GM21619 (cell line): Measurements from ENCODE around the gene ZBTB48.

Source experiments
- ATAC-seq: cut with Tn5 transposase; IDR thresholded peaks from one replicate; pipeline ENCODE4 v1.9.1; 2021; ENCODE audit not compliant: unreplicated experiment

Gene ZBTB48

DNA sequence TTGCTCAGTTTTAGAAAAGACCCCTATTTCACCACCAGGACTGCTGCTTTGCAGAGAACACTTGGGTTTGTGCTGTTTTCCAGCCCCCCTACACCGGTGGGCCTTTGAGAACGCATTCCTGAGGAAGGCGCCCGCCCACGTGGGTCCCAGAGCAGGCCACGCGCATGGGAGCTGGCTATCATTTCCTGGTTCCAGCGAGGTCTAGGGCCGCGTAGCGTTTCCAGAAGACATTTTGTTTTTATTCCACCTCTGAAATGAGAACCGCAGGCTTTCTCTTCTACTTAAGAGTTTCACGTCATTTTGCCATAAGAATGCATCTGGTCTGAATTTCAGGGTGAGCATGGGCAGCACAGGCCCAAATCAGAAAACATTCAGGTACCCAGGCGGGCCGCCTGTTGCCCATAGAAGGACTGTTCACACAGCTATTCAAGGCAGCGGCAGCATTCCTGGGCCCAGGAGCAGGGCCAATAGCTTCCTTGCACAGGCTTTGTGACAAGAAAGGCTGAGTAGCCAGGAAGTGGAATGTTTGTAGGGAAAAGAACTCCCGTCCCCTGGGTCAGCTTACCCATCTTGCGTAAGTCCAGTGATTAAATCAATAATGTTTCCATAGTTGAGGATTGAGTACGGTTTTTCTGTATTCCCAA is 24.2 kb downstream of the ZBTB48 start:
- ATAC-seq, result no peak

DNA sequence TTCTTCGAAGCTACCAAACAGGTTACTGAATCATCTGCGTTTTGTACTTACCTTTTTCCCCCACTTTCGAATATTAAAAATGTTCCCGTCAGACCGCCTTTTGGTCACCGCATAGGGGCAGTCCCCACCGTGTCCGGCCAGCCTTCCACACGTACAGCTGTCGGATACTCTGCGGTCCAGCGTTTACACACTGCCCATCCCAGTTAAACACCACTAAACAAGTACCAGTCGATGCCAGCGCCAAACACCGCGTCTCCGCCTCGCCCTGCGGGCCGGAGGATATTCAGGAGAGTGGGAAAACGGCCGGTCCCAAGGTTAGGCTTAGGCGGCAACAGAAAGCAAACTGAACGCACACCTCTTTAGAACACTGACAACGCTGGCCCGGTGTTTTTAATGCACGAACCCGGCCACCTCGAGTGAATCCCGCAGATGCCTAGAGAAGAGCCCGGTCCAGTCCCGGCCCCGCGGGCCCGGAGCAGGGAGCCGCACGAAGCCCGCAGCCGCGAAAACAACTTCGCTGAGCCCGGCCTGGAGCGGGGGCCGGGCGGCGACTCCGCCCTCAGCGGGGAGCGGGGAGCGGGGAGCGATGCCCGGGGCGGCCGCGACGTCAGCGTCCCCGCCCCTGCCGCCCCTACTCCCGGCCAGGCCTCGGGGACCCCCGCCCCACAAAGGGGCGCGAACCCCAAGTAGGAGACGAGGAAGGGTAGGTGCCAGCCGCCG is 33.0 kb downstream of the ZBTB48 start:
- peak; percentile 34 for ATAC-seq

DNA sequence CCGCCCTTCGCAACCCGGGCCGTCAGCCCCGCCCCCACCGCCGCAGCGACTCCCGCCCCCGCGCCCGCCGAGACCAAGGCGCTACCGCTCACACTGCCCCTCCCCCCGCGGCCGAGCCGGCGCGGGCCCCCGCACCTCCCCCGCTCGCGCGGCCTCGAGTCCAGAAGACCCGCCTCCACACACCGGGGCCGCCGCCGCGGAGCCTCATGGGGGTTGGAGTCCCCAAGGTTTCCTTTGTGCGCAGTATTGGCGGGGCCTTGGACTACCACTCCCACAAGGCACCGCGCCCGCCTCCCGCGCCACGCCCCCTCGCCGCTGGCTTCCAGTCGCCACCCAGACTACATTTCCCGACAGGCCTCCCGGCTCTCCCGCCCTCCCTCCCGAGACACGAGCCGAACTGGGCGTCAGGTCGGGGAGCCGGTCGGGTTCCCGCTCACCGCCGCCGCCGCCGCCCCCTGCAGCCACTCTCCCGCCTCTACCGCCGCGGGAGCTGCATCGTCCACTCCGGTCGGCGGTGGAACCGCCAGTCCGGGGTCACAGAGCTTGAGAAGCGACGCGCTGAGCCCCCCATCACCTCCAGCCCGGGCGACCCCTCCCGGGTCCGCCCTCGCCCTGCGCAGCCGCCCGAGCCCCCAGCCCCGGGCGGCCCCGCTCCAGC is 33.7 kb downstream of the ZBTB48 start, which contains the start of gene PHF13:
Gene PHF13 (plus strand): TSS at position 371 of the 658 bp plus-strand sequence. CDS start 336 bp downstream, outside the sequence.
- ATAC-seq, result peak; percentile 89

DNA sequence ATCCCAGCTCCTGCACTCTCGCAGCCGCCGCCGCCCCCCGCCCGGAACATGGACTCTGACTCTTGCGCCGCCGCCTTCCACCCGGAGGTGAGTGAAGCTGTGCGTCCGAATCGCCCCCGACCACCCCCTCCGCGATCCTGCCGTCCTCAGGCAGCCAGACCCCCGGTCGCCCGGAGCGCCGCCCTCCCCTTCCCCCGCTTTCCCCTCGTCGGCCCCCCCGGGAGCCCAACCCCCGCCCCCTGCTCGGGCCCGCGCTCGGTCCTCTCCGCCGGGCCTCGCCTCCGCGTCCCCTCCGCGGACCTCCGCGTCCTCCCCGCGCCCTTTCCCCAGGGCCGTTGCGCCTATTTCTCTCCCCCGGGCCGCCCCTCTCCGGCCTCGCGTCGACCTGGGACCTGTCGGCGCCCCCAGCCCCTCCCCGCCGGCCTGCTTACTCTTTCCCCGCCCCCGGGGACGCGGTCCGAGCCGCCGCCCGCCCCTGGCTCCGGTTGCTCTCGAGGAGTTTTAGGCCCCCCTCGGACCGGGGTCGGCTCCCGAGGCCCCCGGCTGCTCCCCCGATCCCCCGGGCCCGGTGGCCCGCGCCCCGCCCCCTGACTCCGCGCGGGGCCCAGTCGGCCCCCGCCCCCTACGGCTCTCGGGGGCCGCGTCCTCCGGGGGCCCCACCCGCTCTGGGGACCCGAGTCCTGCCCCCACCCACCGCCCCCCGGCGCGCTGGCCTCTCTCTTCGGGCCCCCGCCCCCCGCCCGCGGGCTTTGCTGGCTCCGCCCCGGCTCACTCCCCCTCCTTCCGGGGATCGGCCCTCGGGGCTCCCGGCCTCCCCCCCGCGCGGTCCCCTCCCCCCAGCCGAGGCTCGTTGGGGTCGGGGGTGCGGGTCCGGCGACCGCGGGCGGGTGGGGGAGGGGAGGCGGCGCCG is 34.5 kb downstream of the ZBTB48 start:
- ATAC-seq, result no peak

DNA sequence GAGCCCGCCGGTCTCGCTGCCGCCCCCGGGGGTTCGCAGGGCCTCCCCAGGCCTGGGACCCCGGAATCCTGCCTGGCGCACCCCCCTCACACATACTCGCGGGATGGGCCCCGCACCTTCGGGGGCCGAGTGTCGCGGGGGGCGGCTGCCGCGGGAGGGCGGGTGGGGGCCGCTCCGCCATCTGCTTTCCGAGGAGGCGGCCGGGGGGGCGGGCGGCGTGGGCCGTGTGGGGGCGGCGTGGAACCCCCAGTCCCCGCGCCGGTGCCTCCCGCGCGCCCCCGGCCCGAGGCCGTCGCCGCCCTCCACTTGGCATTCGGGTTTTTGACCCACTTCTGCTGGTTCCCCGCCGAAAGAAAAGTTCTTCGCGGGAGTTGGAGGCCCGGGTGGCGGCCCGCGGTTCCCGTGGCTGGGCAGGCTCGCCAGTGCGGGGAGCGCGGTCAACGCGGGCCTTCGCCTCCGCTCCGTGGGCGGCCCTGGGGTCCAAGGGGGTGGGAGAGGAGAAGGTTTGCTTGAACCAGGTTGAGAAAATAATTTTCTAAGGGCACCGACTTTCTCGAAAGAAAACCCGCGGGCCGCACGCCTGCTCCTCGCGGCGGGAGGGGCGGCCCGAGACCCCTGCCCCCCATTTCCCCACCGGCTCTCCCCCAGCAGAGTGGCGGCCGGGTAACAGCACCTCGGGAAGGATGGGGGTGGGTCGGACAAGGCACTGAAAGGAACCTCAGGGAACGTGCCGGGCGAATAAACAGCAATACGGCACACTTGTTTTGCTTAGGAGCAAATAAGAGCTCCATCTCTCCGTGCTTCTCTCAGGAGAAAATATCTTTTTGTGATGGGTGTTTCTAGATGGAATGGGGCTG is 35.4 kb downstream of the ZBTB48 start:
- no peak for ATAC-seq

DNA sequence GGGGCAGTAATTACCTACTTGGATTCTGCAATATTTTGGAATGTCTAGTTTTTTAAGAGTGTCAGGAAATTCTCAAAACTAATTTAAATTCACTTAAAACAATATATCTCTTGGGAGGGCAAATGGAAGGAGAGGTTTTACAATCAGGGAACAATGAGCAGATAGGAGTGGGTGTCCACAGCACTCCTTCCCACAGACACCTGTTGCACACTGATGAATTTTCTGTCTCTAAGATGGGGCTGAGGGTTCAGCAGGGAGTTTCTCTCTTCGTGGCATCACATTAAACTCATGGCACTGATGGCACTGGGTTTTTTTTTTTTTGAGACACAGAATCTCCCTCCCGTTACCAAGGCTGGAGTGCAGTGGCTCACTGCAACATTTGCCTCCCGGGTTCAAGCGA is 39.3 kb downstream of the ZBTB48 start:
- no peak for ATAC-seq

DNA sequence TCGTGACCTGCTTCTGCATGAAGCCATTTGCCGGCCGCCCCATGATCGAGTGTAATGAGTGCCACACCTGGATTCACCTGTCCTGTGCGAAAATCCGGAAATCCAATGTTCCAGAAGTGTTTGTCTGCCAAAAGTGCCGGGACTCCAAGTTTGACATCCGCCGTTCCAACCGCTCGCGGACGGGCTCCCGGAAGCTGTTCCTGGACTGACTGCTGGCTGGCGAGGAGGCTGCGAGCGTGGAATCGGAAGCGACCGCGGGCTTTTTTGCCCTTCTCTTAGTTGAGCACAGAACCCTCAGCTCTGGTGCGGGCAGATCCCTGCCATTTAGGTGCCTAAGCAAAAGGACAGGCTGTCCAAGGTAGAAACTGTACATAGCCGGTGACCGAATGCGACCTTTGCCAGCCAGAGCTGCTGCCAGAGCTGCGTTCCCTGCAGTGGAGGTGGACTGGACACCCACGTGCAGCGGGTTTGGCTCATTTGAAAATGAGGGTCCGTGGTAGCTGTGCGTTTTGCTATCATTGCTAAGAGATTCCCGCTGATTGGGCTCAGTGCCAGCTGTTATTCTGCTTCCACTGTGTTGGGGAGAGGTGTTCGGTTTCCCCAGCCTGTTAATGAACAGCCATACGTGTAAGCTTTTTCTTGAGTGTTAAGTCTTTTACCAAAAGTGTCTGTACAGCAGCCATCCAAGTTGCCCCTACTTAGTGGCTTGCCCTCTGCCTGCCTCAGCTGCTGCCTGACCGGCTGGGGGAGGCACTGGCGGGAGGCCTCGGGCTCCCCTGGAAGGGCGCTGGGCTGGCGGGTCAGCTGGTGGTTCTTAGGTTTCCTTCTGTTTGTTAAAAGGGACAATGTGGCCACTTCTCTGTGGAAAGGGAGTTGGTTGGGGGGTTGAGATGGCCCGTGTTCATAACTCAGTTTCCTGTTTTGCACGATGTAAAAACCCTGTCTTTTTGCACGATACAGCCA is 41.9 kb downstream of the ZBTB48 start:
- no peak for ATAC-seq

DNA sequence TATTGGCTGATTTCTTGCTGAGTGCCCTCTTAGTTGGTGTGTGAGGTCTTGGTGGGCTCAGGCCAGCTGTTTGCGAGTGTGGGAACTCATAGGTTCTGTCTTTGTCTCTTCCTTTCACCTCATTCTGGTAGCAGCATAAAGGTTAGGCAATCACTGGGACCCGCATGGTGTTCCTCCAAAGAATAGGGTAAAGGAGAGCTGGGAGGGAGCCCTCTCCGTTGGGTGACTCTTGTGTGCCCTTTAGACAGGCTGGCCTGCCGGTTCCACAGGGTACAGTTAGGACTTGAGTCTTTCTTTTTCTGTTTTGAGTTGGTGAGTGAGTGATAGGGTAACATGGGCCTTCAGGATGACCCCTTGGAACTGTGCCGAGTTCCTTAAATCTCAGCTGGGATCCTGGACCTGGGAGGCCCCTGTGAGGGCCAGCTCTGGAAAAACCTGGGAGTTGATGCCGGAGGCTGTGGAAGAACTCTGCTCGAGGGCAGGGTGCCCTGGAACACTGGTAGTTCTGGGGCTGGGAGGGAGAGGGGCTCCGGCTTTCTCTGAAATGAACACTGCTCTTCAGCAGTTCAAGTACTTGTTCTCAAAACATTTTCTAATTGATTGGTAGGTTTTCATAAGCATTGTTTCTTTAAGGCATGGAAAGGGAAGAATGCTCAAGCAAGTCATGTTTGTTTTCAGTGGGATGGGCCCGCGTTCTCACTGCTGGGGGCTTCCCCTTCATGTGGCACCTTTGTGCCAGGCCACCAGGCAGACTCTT is 42.8 kb downstream of the ZBTB48 start:
- no peak for ATAC-seq

DNA sequence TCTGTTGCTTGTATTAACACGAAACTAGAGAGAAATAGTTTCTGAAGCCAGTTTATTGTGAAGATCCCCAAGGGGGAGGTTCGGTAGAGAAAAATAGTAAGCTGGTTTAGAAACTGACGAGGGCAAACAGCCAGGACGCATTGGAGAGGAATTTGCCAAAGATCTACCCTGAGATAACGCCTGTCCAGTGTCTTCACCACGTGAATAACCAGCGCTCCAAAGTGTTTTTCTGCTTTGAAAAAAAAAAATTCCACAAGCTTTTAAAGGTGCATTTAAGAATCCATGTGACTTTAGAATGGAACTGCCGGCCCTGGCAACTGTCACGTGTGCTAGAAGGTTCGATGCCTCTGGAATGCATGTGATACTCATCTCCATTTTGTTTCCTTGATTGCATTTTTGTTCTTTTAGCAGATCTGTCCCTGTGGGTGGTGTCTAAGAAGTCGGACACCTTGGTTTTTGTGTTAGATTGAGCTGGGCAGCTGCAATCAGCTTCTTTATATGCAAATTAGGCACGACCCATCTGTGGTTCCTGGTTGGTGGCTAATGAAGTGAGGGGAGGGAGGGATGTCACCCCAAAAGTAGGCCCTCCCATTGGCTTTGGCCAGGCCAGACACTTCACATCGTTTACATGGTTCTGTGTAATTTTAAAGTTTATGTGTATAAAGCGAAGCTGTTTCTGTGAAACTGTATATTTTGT is 43.6 kb downstream of the ZBTB48 start:
- ATAC-seq, result no peak

DNA sequence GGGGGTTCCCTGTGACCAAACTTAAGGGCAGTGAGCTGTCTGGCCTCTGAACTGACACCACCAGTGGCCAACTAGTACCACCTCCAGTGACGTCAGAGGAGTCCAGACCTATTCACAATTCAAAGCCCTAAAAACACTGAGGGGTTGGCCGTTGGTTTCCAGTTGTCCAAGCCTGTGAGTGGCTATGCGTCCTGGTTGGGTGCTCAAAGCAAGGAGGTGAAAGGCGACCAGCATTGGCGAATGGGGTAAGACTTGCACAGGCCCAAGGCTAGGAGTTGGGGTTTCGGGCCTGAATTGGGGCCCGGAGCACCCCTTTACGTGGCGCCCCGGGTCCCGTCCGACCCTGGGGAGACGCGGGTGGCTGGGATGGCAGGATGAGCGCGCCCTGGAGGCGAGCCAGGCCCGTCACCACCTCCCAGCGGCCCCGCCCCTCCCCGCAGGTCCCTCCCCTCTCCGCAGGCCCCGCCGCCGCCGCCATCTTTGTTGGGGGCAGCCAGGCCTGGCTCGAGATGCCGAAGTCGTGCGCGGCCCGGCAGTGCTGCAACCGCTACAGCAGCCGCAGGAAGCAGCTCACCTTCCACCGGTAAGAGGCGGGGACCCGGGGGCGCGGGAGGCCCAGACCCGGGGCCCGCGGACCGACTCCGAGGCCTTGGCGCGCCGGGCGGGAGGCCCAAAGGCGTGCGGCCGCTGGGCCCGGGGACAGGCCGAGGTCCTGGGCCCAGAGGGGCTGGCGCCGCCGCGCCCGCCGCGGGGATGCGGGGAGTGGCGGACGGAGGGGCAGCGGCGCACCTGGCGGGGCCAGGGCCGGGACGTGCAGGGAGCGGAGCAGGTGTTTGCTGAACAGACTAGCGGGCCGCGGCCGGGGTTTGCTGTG is 45.2 kb downstream of the ZBTB48 start, which contains the start of gene THAP3:
Gene THAP3 (plus strand): TSS at position 159 of the 874 bp plus-strand sequence. CDS start 351 bp downstream, at position 510.
- ATAC-seq, result peak; percentile 80

DNA sequence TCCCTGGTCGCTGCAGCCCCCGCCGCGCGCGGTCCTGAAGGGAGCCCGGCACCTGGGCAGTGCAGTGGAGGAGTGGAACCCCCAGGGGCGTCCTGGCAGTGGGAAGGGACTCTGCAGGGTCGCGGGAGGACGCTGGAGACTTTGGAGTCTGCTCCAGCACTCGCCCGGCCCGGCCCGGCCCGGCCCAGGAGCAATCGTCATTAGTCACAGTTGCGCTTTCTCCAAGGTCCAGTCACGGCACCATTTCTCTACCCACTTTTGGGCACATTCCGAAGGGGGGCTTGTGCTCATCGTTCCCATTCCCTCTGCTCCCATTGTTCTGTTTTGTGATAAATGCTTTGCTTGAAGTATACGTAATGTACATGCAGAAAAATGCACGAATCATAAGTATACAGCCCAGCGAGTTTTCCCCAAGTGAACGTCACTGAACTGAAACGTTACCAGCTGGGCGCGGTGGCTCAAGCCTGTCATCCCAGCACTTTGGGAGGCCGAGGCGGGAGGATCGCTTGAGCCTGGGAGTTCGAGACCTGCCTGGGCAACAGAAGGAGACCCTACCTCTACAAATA is 45.9 kb downstream of the ZBTB48 start:
- no peak for ATAC-seq

DNA sequence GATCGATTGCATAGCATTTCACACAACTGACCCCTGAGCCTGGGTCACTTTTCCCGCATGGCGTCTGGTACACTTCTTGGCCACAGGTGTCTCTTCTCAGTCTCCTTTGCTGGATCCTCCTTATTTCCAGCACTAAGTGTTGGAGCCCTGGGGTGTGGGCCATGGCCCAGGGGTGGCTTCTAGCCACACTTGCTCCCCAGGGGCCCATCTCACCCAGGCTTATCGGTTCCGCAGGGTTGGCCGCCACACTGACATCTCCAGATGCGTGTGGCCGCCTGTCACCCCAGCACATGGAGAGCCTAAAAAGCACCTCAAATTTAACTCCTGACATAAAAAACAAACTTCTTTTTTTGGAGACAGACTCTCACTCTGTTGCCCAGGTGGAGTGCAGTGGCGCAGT is 47.2 kb downstream of the ZBTB48 start:
- no peak for ATAC-seq

DNA sequence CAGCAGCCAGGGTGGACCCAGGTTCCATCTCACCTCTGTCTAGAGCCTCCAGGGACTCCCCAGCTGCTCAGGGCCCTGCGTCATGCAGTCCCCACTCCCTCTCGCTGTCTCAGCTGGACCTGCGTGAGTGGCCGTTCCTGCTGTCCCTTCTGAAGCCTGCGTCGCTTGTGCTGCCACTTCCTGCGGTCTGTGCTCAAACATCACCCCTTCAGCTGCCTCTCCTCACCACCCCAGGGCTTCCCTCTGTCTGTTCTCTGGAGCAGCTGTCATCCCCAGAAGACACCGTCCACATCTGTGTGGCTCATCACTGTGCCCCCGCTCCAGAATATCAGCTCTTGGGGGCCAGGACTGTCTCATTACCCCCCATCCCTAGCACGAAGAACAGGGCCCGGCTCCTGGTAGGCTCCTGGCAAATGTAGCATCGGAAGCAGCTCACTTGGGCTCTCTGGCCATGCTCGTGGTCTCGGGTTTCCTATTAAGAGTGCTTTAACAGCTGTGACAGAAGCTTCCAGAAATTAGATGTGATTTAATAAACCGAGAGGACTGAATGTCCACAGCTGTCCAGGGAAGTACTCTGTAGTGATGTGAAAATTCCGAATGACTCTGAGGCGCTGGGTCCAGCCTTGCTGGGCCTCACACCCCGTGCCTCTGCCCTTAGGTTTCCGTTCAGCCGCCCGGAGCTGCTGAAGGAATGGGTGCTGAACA is 48.2 kb downstream of the ZBTB48 start:
- ATAC-seq, result no peak

DNA sequence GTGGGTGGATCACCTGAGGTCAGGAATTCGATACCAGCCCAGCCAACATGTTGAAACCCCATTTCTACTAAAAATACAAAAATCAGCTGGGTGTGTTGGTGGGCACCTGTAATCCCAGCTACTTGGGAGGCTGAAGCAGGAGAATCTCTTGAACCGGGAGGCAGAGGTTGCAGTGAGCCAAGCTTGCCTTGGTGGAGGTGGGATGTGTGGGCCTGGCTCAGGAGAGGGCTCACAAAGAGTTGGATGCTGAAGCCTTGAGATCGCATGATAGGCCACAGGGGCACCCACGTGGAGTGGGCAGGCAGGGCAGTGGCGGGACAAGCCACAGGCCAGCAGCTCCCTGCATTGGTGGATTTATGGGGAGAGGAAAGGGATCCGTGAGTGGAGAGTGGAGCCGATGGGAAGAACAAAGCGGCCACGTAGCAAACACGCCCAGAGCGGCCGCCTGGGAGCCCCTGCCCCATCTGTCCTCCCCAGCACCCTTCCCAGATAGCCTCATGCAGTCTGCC is 49.2 kb downstream of the ZBTB48 start:
- no peak for ATAC-seq

DNA sequence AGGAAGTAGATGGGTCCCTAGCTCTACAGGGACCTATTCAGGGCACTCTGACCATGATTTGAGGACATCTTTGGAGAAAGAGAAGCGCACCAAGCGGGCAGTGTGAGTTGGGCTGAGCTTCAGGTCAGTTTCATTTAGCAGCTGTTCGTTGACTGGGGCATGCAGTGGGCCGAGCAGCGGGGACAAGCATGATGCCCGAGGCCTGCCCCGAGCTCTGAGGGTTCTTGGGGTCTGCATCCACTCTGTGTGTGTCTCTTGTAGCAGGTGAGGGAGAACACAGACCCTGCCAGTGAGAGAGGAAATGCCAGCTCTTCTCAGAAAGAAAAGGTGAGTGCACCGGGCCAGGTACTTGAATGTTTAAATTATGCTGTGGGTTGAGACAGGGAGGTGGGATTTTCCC is 50.2 kb downstream of the ZBTB48 start:
- ATAC-seq, result no peak
